Heart left ventricle (tissue), 13 donors: ENCODE measurements around the gene DCN.

Experiments used
- POLR2A ChIP-seq, 2 donors: fragments of 450-650 bp; IDR thresholded peaks; one replicate each; pipeline ENCODE4 v1.6.1; 2017; ENCODE audit warnings: antibody characterized with exemption in 2 of 2, mild to moderate bottlenecking in 2 of 2, moderate library complexity in 2 of 2
- TF ChIP-seq, protein P1 (sequence below), 12 donors: fragments of 200-600 bp; sonication (generic) in 4 of 12; IDR thresholded peaks; one replicate each; pipeline versions ENCODE4 v1.5.0 to v1.8.0; 2018 to 2022; ENCODE audit warnings: antibody characterized with exemption in 12 of 12, mild to moderate bottlenecking in 5 of 12
- donor health status: ischemic (EF 13 %, LVEDD 7.1; RV severe dilation, severe dysfunction).
- donor health status: DM: no; HTN: yes; CAD: no.
- donor health status: DM: no; HTN: no; CAD: no.
- donor health status: ischemic (EF 25% LVEDD 6.9; RV normal size, moderate dysfunction).
- donor health status: ischemic (EF 25% LVEDD 5.7; RV mildly dilated, moderate dysfunction).
- donor health status: ischemic (EF 35%, LVEDD 5.7; RV mildly dilated, moderate dysfunction).
- donor health status: nonischemic (EF 11% LVEDD 7.7; RV severe dilation, severe dysfunction).
- donor health status: DM: yes; HTN: yes; CAD: no.
- donor health status: PGD.
- donor health status: ischemic (EF 29% LVEDD 5.4; RV normal size, mild dysfunction).
- donor health status: nonischemic (EF 23%, LVEDD 6.1; RV moderate dilation, normal function).

DNA sequence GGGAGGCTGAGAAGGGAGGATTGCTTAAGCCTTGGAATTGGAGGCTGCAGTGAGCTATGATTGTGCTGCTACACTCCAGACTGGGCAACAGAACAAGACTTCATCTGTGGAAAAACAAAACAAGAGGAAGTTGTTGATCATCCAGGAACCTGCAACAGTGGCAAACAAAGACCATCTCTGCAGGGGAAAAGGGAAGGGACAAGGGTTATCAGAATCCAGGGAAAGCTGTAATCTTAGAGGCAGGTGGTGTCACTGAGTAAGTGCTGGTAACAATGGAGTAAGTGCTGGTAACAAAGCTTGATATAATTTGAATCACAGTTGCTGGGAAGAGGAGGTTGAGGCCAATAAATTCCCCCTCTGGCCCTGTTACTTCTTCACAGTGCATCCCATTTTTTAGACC, 27.5 kb upstream of the DCN start:
- TF ChIP-seq, protein P1, sequence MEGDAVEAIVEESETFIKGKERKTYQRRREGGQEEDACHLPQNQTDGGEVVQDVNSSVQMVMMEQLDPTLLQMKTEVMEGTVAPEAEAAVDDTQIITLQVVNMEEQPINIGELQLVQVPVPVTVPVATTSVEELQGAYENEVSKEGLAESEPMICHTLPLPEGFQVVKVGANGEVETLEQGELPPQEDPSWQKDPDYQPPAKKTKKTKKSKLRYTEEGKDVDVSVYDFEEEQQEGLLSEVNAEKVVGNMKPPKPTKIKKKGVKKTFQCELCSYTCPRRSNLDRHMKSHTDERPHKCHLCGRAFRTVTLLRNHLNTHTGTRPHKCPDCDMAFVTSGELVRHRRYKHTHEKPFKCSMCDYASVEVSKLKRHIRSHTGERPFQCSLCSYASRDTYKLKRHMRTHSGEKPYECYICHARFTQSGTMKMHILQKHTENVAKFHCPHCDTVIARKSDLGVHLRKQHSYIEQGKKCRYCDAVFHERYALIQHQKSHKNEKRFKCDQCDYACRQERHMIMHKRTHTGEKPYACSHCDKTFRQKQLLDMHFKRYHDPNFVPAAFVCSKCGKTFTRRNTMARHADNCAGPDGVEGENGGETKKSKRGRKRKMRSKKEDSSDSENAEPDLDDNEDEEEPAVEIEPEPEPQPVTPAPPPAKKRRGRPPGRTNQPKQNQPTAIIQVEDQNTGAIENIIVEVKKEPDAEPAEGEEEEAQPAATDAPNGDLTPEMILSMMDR (IDR thresholded peaks at IDR 0.05) = no peak
- TF ChIP-seq POLR2A (IDR thresholded peaks at IDR 0.05) = no peak
